Esophagus muscularis mucosa (tissue), 4 donors: ENCODE data around the gene PICK1. TPM values are rescaled to one million over a fixed set of nuclear protein-coding genes. Genes with fewer than 3 reads are reported as not detected.

Experiments
- DNase-seq: peaks from one replicate; pipeline ENCODE4 v3.0.0-alpha.2; 2017; ENCODE audit errors: extremely low spot score
- H3K27ac ChIP-seq, 4 donors: fragments of 200-600 bp; sonication (generic); replicated peaks in 1 of 4; 1 replicate in 3 of 4; 2 replicates in 1 of 4; pipeline ENCODE4 v1.5.1; 2016 to 2019; ENCODE audit warnings: mild to moderate bottlenecking in 1 of 4
- H3K27me3 ChIP-seq, 4 donors: fragments of 200-600 bp; sonication (generic); one replicate each; pipeline versions ENCODE4 v1.5.1 to v1.6.0; 2016 to 2019
- H3K36me3 ChIP-seq, 4 donors: fragments of 200-600 bp; sonication (generic); one replicate each; pipeline ENCODE4 v1.5.1; 2016 to 2019
- H3K4me1 ChIP-seq, 4 donors: fragments of 200-600 bp; sonication (generic); one replicate each; pipeline ENCODE4 v1.5.1; 2016 to 2019
- H3K4me3 ChIP-seq, 4 donors: fragments of 200-600 bp; sonication (generic); 1 replicate in 2 of 4; 2 replicates in 2 of 4; pipeline ENCODE4 v1.5.1; 2016 to 2019; ENCODE audit warnings: mild to moderate bottlenecking in 4 of 4, moderate library complexity in 1 of 4
- H3K9me3 ChIP-seq, 4 donors: fragments of 200-600 bp; sonication (generic); 1 replicate in 3 of 4; 2 replicates in 1 of 4; pipeline ENCODE4 v1.5.1; 2016 to 2019
- EP300 ChIP-seq: sonication (generic); formaldehyde crosslinking; IDR thresholded peaks from one replicate; pipeline ENCODE4 v1.6.1; 2017; ENCODE audit warnings: antibody characterized with exemption
- POLR2A ChIP-seq: fragments of 450-650 bp; IDR thresholded peaks from one replicate; pipeline ENCODE4 v1.6.1; 2017; ENCODE audit warnings: antibody characterized with exemption, moderate library complexity, mild to moderate bottlenecking, low read depth
- POLR2AphosphoS5 ChIP-seq, 2 donors: sonication (generic); formaldehyde crosslinking; IDR thresholded peaks; one replicate each; pipeline ENCODE4 v1.6.1; 2017; ENCODE audit warnings: antibody characterized with exemption in 2 of 2
- WGBS: methylation state at CpG from one replicate; pipeline ENCODE4 v1.1.5; 2018; 5-methylcytosine and 5-hydroxymethylcytosine counted together
- intact Hi-C: fragments of 100-400 bp; cut with DNase I; formaldehyde crosslinking; loops from one replicate; pipeline ENCODE4 v1.15.1; 2023
- total RNA-seq, 4 donors: library from RNA; depleted of rRNA; stranded (reverse); fragments of >200 nt; gene quantifications; one replicate each; pipeline versions ENCODE4 v1.1.0 to v1.2.1, GENCODE V29; 2016
- TF ChIP-seq, protein P1 (sequence below), 3 experiments: fragments of 200-600 bp in 2 of 3; fragments of 450-650 bp in 1 of 3; sonication (generic) in 2 of 3; IDR thresholded peaks; one replicate each; pipeline ENCODE4 v1.5.1; 2017 to 2019; ENCODE audit warnings: antibody characterized with exemption in 3 of 3, mild to moderate bottlenecking in 2 of 3, moderate library complexity in 1 of 3

The PICK1 gene
- total RNA-seq, 4 donors from 2014 or later: 23.3 to 36.1 (median 31.1) TPM

DNA sequence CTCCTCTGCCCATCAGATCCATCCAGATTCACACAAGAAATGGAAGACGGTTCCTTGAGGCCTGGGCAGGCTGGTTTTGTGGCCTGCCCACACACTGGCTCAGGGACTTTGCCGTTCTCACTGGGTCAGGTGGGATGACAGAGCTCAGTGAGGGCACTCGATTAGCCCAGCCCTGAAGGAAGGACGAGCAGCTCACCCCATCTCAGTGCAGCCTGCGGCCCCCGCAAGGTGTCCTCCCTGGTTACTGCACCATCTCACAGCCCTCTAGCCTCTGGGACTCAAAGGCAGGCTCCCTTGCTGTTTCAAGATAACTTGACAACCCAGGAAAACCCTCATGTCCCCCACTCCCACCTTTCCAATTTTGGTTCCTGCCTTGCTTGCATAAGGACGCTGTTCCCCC is 22.6 kb downstream of the PICK1 start:
- Histone ChIP-seq H3K27ac (no peak overlapping the region), H3K9me3 (no peaks in the 10 kb centered on the region), H3K4me3 (no peak overlapping the region), H3K27me3 (peaks cover 0 to 50% (median 23%) of the 10 kb centered on the region in 4 donors), H3K4me1 (peaks cover 21 to 28% (median 27%) of the 10 kb centered on the region in 4 donors), H3K36me3 (peaks cover 0 to 17% (median 10%) of the 10 kb centered on the region in 4 donors)
- TF ChIP-seq, protein P1, sequence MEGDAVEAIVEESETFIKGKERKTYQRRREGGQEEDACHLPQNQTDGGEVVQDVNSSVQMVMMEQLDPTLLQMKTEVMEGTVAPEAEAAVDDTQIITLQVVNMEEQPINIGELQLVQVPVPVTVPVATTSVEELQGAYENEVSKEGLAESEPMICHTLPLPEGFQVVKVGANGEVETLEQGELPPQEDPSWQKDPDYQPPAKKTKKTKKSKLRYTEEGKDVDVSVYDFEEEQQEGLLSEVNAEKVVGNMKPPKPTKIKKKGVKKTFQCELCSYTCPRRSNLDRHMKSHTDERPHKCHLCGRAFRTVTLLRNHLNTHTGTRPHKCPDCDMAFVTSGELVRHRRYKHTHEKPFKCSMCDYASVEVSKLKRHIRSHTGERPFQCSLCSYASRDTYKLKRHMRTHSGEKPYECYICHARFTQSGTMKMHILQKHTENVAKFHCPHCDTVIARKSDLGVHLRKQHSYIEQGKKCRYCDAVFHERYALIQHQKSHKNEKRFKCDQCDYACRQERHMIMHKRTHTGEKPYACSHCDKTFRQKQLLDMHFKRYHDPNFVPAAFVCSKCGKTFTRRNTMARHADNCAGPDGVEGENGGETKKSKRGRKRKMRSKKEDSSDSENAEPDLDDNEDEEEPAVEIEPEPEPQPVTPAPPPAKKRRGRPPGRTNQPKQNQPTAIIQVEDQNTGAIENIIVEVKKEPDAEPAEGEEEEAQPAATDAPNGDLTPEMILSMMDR (IDR thresholded peaks at IDR 0.05): no peak
- TF ChIP-seq EP300 (no peak), POLR2AphosphoS5 (IDR thresholded peaks at IDR 0.05) (no peak), POLR2A (no peak)
- no peak for DNase-seq
- intact Hi-C loops: no loop called here
- 100% methylated on average over 3 of the region's 7 CpGs for WGBS

DNA sequence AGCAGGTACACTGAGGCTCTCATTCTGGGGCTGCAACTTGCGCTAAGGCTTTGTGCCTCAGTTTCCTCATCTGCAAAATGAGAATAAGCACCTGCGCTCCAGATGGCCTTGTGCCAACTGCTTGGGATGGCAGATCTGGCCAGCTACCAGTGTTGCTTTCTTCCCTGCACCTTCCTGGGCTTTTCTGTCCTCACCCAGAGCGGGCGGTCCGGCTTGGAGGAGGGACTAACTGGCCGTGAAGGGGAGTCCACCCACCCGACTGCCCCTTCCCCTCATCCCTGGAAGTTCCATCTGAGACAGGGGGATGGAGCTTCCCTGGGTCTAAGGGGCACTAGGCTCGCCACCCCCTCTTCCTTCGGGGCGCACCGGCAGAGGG is 23.3 kb downstream of the PICK1 start:
- peak overlapping the region; percentile 45 to 58 (median 50) for H3K4me3 ChIP-seq
- peaks cover 21 to 28% (median 27%) of the 10 kb centered on the region in 4 donors for H3K4me1 ChIP-seq
- H3K27me3 ChIP-seq: peaks cover 0 to 57% (median 23%) of the 10 kb centered on the region in 4 donors
- peaks cover 0 to 16% (median 3%) of the 10 kb centered on the region in 4 donors for H3K36me3 ChIP-seq
- no peak for DNase-seq
- TF ChIP-seq POLR2AphosphoS5 (IDR thresholded peaks at IDR 0.05) (no peak), POLR2A (no peak), EP300 (no peak)
- TF ChIP-seq, protein P1 (IDR thresholded peaks at IDR 0.05): no peak
- 62% methylated on average over 3 of the region's 11 CpGs for WGBS
- no peaks in the 10 kb centered on the region for H3K9me3 ChIP-seq
- H3K27ac ChIP-seq: no peak overlapping the region
- intact Hi-C loops: no loop called here

DNA sequence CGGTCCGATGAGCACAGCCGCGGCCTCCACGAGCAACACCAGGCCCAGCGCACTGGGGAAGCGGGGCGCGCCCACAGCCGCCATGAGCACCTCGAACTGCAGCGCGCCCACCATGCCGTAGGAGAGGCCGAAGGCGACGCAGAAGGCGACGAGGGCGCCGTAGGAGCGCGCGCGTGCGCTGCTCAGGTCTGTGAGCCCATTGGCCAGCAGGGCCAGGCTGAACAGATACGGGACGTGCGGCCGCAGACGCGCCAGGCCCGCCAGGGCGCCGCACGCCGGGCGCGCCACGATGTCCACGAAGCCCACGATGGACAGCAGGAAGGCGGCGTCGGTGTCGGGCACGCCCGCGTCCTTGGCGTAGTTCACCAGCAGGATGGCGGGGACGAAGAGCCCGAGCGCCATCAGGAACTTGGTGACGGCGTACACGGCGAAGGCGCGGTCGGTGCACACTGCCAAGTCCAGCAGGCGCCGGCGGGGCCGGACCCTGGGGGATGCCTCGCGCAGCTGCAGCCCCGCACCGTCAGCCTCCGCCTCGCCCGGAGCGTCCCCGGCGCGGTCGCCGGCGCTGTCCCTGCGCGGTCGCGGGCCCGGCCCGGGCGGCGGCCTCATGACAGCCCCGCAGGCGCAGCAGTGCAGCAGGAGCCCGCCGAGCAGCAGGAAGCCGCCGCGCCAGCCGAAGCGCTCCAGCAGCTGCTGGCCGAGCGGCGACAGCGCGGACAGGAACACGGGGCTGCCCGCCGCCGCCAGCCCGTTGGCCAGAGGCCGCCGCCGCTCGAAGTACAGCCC is 23.8 kb downstream of the PICK1 start:
- peaks cover 0 to 16% (median 0%) of the 10 kb centered on the region in 4 donors for H3K36me3 ChIP-seq
- intact Hi-C loops: no loop called here
- WGBS: 20% methylated on average over 17 of the region's 110 CpGs
- peaks cover 21 to 28% (median 27%) of the 10 kb centered on the region in 4 donors for H3K4me1 ChIP-seq
- TF ChIP-seq POLR2A (no peak), POLR2AphosphoS5 (IDR thresholded peaks at IDR 0.05) (peak; percentile 31 to 49)
- no peak for DNase-seq
- peaks cover 0 to 60% (median 23%) of the 10 kb centered on the region in 4 donors for H3K27me3 ChIP-seq
- H3K4me3 ChIP-seq: peak overlapping the region; percentile 45 to 58 (median 50)
- H3K9me3 ChIP-seq: no peaks in the 10 kb centered on the region
- no peak overlapping the region for H3K27ac ChIP-seq

GRCh38 chr22:38081636-38081940 is 24.4 kb downstream of the PICK1 start:
- no peaks in the 10 kb centered on the region for H3K9me3 ChIP-seq
- H3K4me1 ChIP-seq: peaks cover 21 to 28% (median 27%) of the 10 kb centered on the region in 4 donors
- peaks cover 0 to 14% (median 0%) of the 10 kb centered on the region in 4 donors for H3K36me3 ChIP-seq
- H3K27me3 ChIP-seq: peaks cover 0 to 60% (median 23%) of the 10 kb centered on the region in 4 donors
- peak overlapping the region; percentile 45 to 58 (median 50) for H3K4me3 ChIP-seq
- no CpG with 5 or more reads among the region's 17 CpGs for WGBS
- H3K27ac ChIP-seq: no peak overlapping the region
- intact Hi-C loops: no loop called here
- no peak for DNase-seq
- TF ChIP-seq, protein P1 (IDR thresholded peaks at IDR 0.05): no peak
- no peak for TF ChIP-seq EP300
- TF ChIP-seq POLR2AphosphoS5 (IDR thresholded peaks at IDR 0.05): no peak
- no peak for TF ChIP-seq POLR2A

GRCh38 chr22:38081941-38082828 is 25.0 kb downstream of the PICK1 start:
- no peak overlapping the region for H3K27ac ChIP-seq
- no peak for TF ChIP-seq POLR2A
- TF ChIP-seq, protein P1 (IDR thresholded peaks at IDR 0.05): no peak
- no peak for TF ChIP-seq EP300
- TF ChIP-seq POLR2AphosphoS5 (IDR thresholded peaks at IDR 0.05): no peak
- intact Hi-C loops: no loop called here
- H3K36me3 ChIP-seq: peaks cover 0 to 14% (median 0%) of the 10 kb centered on the region in 4 donors
- peaks cover 0 to 60% (median 23%) of the 10 kb centered on the region in 4 donors for H3K27me3 ChIP-seq
- H3K9me3 ChIP-seq: no peaks in the 10 kb centered on the region
- peak overlapping the region; percentile 45 to 58 (median 50) for H3K4me3 ChIP-seq
- H3K4me1 ChIP-seq: peaks cover 21 to 28% (median 27%) of the 10 kb centered on the region in 4 donors
- 33% methylated on average over 30 of the region's 52 CpGs for WGBS
- DNase-seq: no peak
